Type B pancreatic cell (in vitro differentiated cells): ENCODE data around the gene KLHL29. TPM values are rescaled to one million over a fixed set of nuclear protein-coding genes. Genes with fewer than 3 reads are reported as not detected.

Source experiments
- DNase-seq: peaks from one replicate; pipeline ENCODE4 v3.0.0; 2021; ENCODE audit warnings: mixed read lengths; ENCODE audit not compliant: unreplicated experiment; ENCODE audit errors: extremely low spot score
- H3K27ac Mint-ChIP-seq: 2 replicates; pipeline ENCODE4 v1.8.0; 2021; ENCODE audit warnings: mild to moderate bottlenecking, mixed read lengths
- H3K27me3 Mint-ChIP-seq: 2 replicates; pipeline ENCODE4 v1.8.0; 2021; ENCODE audit warnings: mixed read lengths
- H3K36me3 Mint-ChIP-seq: 2 replicates; pipeline ENCODE4 v1.8.0; 2021; ENCODE audit warnings: mixed read lengths
- H3K4me1 Mint-ChIP-seq: one replicate; pipeline ENCODE4 v1.8.0; 2021; ENCODE audit warnings: mixed read lengths; ENCODE audit not compliant: unreplicated experiment
- H3K4me3 Mint-ChIP-seq: 2 replicates; pipeline ENCODE4 v1.8.0; 2021; ENCODE audit warnings: mild to moderate bottlenecking, mixed read lengths
- H3K9me3 Mint-ChIP-seq: 2 replicates; pipeline ENCODE4 v1.8.0; 2021; ENCODE audit warnings: mixed read lengths
- total RNA-seq: library from RNA; stranded (reverse); gene quantifications from 2 replicates; pipeline ENCODE4 v1.2.1, GENCODE V29; 2021; ENCODE audit warnings: low replicate concordance
- TF ChIP-seq, protein P1 (sequence below): fragments of 200-600 bp; sonication (generic); conservative IDR thresholded peaks from 2 replicates; pipeline ENCODE4 v1.5.0; 2021; ENCODE audit warnings: antibody characterized with exemption, mild to moderate bottlenecking

Gene KLHL29
- total RNA-seq, 1 donor from 2014 or later = 24.1 TPM

DNA sequence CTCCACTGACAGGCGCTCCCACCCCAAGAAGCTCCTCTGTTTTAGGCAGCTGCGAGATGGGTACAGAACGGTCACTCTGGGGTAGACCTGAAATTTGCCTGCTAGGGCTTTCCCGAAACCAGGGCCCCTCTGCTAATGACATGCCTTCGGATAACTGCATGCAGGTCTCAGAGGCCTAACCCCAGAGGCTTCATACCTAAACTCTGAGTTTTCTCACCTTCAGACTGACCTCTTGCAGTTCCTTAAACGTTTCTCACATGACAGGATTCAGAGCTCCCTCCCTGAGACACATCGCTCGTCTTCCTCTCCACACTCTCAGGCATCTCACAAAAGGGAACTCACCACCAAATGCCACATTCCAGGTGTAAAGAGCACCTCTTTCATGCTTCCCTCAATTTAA, 11.3 kb upstream of the KLHL29 start:
- H3K4me3 Mint-ChIP-seq = no peak overlapping the region
- H3K27me3 Mint-ChIP-seq = peaks cover 4% of the 10 kb centered on the region
- H3K27ac Mint-ChIP-seq = no peak overlapping the region
- no peaks in the 10 kb centered on the region for H3K4me1 Mint-ChIP-seq
- H3K36me3 Mint-ChIP-seq = no peaks in the 10 kb centered on the region
- no peak for DNase-seq
- peaks cover 7% of the 10 kb centered on the region for H3K9me3 Mint-ChIP-seq
- TF ChIP-seq, protein P1, sequence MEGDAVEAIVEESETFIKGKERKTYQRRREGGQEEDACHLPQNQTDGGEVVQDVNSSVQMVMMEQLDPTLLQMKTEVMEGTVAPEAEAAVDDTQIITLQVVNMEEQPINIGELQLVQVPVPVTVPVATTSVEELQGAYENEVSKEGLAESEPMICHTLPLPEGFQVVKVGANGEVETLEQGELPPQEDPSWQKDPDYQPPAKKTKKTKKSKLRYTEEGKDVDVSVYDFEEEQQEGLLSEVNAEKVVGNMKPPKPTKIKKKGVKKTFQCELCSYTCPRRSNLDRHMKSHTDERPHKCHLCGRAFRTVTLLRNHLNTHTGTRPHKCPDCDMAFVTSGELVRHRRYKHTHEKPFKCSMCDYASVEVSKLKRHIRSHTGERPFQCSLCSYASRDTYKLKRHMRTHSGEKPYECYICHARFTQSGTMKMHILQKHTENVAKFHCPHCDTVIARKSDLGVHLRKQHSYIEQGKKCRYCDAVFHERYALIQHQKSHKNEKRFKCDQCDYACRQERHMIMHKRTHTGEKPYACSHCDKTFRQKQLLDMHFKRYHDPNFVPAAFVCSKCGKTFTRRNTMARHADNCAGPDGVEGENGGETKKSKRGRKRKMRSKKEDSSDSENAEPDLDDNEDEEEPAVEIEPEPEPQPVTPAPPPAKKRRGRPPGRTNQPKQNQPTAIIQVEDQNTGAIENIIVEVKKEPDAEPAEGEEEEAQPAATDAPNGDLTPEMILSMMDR = no peak

GRCh38 chr2:23375448-23375847, 9.5 kb upstream of the KLHL29 start:
- TF ChIP-seq, protein P1 = no peak
- H3K27me3 Mint-ChIP-seq = peaks cover 4% of the 10 kb centered on the region

GRCh38 chr2:23376075-23376474, 8.9 kb upstream of the KLHL29 start:
- no peak for DNase-seq
- no peak overlapping the region for H3K4me3 Mint-ChIP-seq
- H3K27ac Mint-ChIP-seq = peak overlapping the region; percentile 46
- H3K9me3 Mint-ChIP-seq = peaks cover 7% of the 10 kb centered on the region
- H3K4me1 Mint-ChIP-seq = peaks cover 5% of the 10 kb centered on the region
- H3K36me3 Mint-ChIP-seq = no peaks in the 10 kb centered on the region
- H3K27me3 Mint-ChIP-seq = peaks cover 8% of the 10 kb centered on the region
- TF ChIP-seq, protein P1 = no peak

More at GRCh38 chr2:23375448-23375847, 9.5 kb upstream of the KLHL29 start:
- Mint-ChIP-seq H3K27ac (no peak overlapping the region), H3K36me3 (no peaks in the 10 kb centered on the region), H3K9me3 (peaks cover 7% of the 10 kb centered on the region), H3K4me1 (no peaks in the 10 kb centered on the region), H3K4me3 (no peak overlapping the region)
- DNase-seq = no peak

- Mint-ChIP-seq H3K4me1 (peaks cover 12% of the 10 kb centered on the region), H3K27ac (no peak overlapping the region), H3K9me3 (peaks cover 7% of the 10 kb centered on the region), H3K27me3 (peaks cover 14% of the 10 kb centered on the region), H3K4me3 (no peak overlapping the region), H3K36me3 (no peaks in the 10 kb centered on the region)
- no peak for DNase-seq
- TF ChIP-seq, protein P1 = no peak
Measured at GRCh38 chr2:23376972-23377371, 8.0 kb upstream of the KLHL29 start.

DNA sequence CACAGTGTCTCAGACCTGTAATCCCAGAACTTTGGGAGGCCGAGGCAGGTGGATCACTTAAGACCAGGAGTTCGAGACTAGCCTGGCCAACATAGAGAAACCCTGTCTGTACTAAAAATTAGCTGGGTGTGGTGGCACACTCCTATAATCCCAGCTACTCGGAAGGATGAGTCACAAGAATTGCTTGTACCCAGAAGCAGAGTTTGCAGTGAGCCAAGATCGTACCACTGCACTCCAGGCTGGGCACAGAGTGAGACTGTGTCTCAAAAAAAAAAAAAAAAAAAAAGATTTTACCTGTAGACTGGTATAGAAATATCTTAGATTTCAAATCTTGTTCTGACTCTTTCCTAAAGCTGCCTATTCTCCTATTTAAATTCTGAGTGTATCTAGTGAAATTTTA, 7.2 kb upstream of the KLHL29 start:
- TF ChIP-seq, protein P1 = no peak
- Mint-ChIP-seq H3K4me3 (no peak overlapping the region), H3K27me3 (peaks cover 21% of the 10 kb centered on the region), H3K9me3 (peaks cover 7% of the 10 kb centered on the region), H3K36me3 (no peaks in the 10 kb centered on the region), H3K27ac (no peak overlapping the region), H3K4me1 (peaks cover 12% of the 10 kb centered on the region)
- no peak for DNase-seq

GRCh38 chr2:23378496-23378895, 6.5 kb upstream of the KLHL29 start:
- Mint-ChIP-seq H3K4me3 (no peak overlapping the region), H3K27me3 (peaks cover 28% of the 10 kb centered on the region), H3K4me1 (peaks cover 12% of the 10 kb centered on the region), H3K9me3 (peaks cover 7% of the 10 kb centered on the region), H3K27ac (no peak overlapping the region), H3K36me3 (no peaks in the 10 kb centered on the region)
- DNase-seq = no peak
- TF ChIP-seq, protein P1 = no peak
